Prostate gland (tissue), 2 donors: ENCODE results near the gene COPS6.

Experiments
- CTCF ChIP-seq, 4 experiments: fragments of 200-600 bp in 2 of 4; fragments of 450-650 bp in 2 of 4; sonication (generic) in 2 of 4; IDR thresholded peaks; 1 replicate in 3 of 4; 2 replicates in 1 of 4; pipeline ENCODE4 v1.5.1; 2016 to 2019; ENCODE audit warnings: antibody characterized with exemption in 4 of 4, mild to moderate bottlenecking in 2 of 4, moderate library complexity in 2 of 4
- POLR2A ChIP-seq: fragments of 450-650 bp; IDR thresholded peaks from one replicate; pipeline ENCODE4 v1.6.1; 2016; ENCODE audit warnings: antibody characterized with exemption, mild to moderate bottlenecking

DNA sequence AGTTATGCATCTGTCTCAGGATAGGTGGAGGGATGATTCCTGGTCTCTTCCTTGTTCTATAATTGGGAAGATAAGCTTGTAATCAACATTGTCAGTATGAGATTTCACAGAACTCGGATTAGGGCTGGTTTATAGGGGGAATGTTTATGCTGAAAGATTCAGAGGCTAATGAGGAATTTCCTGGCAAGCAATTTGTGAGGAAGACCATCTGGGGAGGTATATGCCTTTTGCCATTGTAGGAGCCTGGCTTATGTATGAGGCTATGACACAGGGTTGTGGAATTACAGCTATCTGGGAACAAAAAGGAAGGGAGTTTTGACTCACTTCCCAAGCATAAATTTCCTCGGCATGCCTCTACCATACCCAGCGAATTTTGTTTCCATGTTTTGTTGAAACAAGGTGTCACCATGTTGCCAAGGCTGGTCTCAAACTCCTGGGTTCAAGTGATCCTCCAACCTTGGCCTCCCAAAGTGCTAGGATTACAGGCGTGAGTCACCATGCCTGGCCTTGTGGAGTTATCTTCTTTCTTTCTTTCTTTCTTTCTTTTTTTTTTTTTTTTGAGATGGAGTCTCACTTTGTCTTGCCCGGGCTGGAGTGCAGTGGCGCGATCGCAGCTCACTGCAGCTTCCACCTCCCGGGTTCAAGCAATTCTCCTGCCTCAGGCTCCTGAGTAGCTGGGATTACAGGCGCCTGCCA, 1.6 kb upstream of the COPS6 start:
- TF ChIP-seq CTCF (IDR thresholded peaks at IDR 0.05) (no peak), POLR2A (no peak)
